D341Med (cell line): ENCODE results near the gene RASL10A.

Source experiments
- DNase-seq: peaks from one replicate; pipeline ENCODE4 v3.0.0; 2012; ENCODE audit warnings: low spot score

RASL10A gene

GRCh38 chr22:29317827-29318454, 2.4 kb upstream of the RASL10A start:
- DNase-seq: no peak

DNA sequence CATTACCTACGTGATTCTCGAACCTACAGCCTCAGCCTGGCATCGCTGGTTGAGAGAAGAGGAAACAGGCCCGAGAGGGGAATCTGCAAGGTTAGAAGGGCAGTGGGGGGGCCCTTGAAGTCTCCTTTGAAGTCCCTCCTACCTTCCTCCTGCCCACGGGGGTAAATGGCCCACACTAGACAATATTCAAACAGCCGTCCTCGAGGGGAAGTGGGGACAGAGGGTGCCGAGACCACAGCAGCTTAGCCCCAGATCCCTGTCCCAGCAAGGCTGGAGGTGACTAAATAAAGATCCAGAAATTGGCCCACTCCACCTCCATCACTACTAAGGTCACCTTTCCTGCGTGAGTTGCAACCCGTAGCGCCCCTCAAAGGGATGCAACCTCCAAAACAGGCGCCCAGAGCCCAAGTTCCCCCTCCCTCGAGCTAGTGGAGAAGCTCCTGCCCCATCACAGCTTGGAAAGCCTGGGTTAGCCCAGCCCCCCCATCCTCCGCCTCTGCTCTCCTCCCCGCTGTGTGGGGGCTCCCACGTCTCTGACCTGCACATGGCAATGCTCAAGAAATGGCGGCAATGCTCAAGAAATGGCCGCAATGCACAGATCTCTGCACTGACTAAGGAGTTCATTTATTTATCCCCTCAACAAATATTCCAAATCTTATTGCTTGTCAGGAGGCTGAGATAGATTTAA, 788 bp upstream of the RASL10A start:
- DNase-seq: peak; percentile 28

- DNase-seq: no peak
These were observed 786 bp downstream of the RASL10A start for GRCh38 chr22:29314537-29315285.

DNA sequence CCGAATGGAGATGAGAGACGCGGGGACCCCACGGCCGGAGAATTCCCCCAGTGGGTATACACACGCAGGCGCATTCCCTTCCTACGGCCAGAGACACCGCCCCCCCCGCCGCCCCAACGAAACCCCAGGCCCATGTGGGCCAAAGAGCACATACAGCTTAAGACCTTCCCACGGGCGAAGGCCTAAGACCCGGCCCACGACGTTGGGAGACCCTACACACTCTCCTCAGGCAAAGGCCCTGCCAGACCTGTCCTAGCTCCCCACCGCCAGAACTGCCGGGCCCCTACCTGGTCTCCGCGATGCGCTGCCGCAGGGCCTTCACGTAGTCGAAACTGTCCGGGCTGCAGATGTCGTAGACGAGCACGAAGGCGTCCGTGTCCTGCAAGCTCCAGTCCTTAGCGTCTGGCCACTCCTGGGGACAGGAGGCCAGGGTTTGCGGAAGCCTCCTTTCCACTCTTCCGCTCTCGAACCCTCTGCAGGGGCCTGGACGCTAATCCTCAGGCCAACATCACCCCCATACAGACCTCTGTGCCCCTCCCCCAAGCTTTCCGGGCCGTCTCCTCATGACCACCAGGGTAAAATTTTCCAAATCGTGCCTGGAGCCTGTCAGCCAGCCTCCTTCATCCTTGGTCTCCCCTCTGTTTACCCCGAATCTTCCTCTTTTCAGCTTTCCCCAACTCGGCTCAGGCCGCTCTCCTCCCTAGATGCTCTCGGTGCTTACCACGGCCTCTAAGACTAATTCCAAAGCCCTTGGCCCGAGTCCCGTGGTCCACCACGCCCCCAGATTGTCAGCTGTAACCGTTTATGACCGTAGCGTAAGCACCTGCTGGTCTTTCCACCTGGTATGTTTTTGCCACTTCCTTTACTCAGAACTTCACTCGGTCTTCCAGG, 1.7 kb downstream of the RASL10A start:
- peak; percentile 46 for DNase-seq

DNA sequence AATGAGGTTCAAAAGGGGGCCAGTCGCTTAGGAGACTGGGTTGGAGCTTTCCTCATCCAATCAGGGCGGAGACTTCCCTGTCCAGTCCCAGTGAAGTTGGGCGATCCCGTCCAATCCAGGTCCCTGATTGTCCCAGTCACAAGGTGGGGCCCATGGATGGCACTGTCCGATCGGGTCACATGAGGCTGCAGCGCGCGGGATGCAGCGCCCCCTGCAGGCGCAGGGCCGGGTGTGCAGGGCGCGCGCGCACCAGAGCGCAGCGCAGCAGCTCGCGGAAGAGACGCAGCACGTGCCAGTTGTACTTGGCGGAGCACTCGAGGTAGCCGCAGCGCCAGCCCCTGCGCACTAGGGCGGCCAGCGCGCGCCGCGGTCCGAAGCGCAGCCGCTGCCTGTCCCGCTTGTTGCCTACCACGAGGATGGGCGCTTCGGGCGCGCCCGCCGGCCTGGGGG, 2.3 kb downstream of the RASL10A start:
- peak; percentile 49 for DNase-seq

DNA sequence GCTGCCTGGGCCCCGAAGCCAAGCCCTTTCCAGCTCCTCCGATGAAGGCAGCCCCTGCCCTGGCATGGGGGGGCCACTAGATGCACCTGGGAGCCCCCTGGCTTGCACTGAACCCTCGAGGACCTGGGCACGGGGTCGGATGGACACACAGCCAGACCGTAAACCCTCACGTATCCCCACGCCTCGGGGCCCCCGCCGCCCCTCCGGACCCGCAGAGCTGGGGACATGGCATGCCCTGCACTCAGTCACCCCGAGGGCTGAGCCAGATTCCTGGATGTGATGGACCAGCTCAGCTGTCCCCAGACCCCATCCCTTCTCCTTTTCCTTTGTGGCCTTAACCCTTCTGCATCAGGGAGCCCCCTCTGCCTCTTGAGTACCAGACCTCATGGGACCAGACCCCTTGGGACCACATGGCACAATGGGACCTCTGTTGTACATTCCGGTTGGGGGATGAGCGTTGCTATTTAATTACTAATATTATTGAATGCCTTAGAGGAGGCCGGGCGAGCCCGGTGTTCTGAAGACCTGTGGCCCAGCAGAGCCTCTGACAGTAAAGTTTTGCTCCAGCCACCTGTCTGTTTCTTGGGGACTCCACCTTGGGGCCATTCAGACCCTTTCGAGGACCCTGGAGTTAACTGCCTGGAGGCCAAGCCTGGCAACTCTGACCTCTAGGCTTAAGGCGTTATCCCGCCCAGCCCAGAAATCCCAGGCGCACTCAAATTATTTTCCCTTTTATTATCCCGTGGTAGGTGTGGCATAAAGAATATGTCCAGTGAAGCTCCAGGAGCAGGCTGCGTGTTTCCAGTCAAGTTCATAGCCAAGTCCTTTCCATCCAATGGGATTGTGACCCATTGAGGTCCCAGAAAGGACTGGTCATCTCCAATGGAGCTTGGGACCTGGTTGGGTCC, 3.0 kb downstream of the RASL10A start:
- peak; percentile 39 for DNase-seq

DNA sequence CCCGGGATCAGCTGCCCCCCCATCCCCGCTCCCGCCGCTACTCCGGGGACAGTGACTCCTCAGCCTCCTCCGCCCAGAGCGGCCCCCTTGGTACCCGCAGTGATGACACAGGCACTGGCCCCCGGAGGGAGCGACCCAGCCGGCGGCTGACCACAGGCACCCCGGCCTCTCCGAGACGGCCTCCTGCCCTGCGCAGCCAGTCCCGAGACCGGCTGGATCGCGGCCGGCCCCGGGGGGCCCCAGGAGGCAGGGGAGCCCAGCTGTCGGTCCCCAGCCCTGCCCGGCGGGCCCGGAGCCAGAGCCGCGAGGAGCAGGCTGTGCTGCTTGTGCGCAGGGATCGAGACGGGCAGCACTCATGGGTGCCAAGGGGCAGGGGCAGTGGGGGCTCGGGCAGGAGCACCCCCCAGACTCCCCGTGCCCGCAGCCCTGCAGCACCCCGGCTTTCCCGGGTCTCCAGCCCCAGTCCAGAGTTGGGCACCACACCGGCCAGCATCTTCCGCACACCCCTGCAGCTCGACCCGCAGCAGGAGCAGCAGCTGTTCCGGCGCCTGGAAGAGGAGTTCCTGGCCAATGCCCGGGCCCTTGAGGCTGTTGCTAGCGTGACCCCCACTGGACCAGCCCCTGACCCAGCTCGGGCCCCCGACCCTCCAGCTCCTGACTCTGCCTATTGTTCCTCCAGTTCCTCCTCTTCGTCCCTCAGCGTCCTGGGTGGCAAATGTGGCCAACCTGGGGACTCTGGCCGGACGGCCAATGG, 3.9 kb downstream of the RASL10A start:
- peak; percentile 36 for DNase-seq

DNA sequence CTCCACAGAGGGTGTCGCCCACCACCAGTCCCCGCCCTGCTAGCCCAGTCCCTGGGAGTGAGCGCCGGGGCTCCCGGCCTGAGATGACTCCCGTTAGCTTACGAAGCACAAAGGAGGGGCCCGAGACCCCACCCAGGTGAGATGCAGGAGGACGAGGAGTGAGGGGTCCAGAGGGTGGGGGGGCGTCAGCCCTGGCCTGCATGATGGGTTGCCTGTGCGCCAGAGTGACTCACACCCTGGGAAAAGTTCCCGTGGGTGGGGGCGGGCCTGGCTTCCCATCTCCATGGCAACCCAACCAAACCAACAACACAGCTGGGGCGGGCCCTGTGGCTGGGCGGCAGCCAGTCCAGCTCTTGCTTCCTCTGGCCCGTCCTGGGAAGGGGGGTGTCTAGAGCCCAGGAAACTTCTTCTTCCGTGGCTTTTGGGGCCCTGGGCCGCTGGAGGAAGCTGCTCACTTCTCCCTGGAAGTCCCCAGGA, 4.6 kb downstream of the RASL10A start:
- peak; percentile 74 for DNase-seq

DNA sequence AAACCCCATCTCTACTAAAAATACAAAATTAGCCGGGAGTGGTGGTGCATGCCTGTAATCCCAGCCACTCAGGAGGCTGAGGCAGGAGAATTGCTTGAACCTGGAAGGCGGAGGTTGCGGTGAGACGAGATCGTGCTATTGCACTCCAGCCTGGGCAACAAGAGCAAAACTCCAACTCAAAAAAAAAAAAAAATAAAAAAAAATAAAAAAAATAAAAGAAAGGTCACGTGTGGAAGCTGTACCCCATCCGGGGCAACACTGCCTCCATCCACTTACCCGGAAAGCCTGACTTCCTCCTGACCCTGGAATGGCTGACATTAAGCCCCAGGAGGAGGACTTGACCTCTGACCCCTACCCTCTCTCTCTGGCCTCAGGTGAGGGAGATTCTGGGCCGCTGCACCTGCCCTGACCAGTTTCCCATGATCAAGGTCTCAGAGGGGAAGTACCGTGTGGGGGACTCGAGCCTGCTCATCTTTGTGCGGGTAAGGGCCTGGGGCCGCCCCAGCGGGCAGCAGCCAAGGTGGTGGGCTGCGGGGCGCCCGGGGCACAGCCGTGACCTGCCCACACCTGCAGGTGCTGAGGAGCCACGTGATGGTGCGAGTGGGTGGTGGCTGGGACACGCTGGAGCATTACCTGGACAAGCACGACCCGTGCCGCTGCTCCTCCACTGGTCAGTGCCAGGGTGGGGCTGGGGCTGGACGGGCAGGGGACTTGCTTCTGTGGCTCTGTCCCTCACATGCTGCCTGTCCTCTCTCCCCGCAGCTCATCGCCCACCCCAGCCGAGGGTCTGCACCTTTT, 5.2 kb downstream of the RASL10A start:
- no peak for DNase-seq

DNA sequence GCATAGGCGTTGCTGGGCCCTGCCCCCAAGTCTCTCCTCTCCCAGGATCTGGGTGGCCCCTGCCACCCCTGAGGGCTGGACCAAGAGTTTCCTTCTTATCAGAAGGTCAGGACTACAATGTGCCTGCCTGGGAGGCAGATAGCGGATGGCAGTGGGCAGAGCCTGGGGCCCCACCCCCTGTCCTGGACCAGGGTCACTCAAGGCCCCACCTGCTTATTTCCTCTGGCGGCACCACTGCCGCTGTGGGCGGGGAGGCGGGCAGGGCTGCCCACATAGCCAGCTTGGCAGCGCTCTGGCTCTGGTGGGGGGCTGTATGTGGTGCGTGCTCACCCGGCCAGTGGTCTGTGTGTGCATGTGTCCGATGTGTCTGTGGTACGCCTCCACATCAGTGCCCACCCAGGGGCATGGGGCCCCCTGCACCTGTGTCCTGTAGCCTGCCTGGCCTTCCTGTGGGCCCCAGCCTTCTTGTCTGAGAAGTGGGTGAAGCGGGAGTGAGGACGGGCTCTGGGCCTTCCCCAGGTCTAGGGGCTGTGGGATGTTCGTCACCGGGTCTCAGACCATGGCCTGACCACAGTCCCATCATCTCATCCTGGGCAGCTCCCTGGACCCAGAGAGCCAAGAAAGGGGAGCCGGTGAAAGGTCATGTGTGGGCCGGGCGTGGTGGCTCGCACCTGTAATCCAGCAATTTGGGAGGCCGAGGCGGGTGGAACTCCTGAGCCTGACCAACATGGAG, 6.0 kb downstream of the RASL10A start:
- peak; percentile 37 for DNase-seq

DNA sequence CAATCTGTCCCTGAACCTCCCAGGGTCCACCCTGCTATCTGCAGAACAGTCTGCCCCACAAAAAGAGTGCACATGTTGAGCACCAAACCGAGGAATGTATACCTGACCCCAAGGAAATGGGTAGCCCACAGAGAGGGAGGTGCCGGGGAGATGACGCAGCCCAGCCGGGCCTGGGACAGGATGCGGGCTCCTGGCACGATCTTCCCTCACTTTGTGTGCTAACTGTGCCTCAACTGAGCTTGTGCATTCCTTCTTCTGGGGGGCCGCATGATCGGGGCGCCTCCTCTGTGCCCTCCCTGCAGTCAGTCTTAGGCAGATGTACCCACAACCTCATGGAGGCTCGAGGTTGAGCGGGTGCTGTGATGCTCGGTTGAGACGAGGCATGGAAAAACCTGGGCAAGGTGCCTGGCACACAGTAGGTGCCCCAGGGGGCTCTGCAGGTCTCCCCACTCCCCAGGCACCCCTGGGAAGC, 6.7 kb downstream of the RASL10A start:
- no peak for DNase-seq

- peak; percentile 37 for DNase-seq
These were observed 7.2 kb downstream of the RASL10A start for GRCh38 chr22:29308148-29308790.

GRCh38 chr22:29307596-29308147, 7.8 kb downstream of the RASL10A start:
- no peak for DNase-seq

DNA sequence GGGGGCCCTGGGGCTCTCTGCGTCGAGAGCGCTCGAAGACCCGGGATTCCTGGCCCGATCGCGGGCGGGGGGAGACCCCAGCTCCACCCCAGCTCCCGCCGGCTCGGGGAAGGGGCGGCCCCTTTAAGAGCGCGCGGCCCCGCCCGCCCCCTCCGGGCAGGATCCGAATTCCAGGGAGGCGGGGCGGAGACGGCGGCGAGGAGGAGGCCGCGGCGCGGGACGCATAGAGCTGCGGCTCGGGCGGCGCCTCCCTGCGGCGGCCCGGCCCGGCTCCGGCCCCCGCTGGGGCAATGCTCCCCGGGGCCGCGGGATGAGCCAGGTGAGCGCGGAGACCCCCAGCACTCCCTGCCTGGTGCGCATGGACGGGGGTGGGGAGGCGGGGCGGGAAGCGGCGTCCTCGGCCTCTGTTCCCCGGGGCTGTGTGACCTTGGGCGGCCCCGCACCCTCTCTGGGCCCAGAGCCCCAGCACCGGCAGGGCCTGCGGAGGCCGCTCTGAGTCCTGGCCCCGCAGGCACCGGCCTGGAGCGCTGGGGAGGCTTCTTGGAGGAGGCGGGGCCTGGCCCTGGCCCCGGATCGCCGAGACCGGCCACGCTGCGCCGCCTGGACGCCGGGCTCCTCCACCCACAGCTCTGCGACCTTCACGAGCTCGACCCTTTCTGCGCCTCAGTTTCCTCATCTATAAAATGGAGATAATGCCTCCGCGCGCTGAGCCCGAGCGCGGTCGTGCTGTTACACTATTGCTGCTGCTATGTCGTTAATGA, 8.5 kb downstream of the RASL10A start:
- DNase-seq: peak; percentile 94

- peak; percentile 94 for DNase-seq
These were observed 9.2 kb downstream of the RASL10A start, which contains the start of gene GAS2L1 for GRCh38 chr22:29306175-29306834. TSS of gene GAS2L1 (plus strand) at chr22:29306650. CDS start at chr22:29308106, 1,456 bp downstream.

DNA sequence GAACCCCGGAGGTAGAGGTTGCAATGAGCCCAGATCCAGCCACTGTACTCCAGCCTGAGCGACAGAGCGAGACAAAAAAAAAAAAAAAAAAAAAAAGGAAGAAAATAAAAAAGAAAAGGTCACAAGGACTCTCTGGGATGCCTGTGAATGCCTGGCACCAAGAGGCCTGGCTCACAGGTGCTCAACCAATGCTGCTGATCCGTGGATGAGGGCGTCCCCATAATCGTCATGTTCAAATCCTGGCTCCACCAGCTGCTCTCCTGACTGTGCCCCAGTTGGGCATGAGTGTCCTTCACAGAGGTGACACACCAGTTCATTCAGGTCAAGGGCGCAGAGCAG, 9.7 kb downstream of the RASL10A start:
- DNase-seq: no peak
